ENCODE data around the gene DENND5A. TPM values are rescaled to one million over a fixed set of nuclear protein-coding genes. Genes with fewer than 3 reads are reported as not detected.
"Not testable (repeated sequence)": the region's sequence is repeated elsewhere in the genome, so short reads cannot be mapped to it uniquely, and the experiment has no call there.

DENND5A gene
- total RNA-seq, 1 experiment from 2014 or later: 72.0 TPM

- in situ Hi-C loops (cut with HindIII; ENCODE audit: low sequenced_read_pairs); DNase-seq (ENCODE audit: low spot score): not testable (repeated sequence)
These were observed 44.3 kb downstream of the DENND5A start for GRCh38 chr11:9220853-9221252.

- no peak for DNase-seq (ENCODE audit: low spot score)
- in situ Hi-C loops (cut with HindIII; ENCODE audit: low sequenced_read_pairs): no loop called here
These were observed 45.6 kb downstream of the DENND5A start for GRCh38 chr11:9219572-9219971.

- in situ Hi-C loops (cut with HindIII; ENCODE audit: low sequenced_read_pairs): no loop called here
- DNase-seq (ENCODE audit: low spot score): no peak
These were observed 46.0 kb downstream of the DENND5A start for GRCh38 chr11:9219115-9219514.

- in situ Hi-C loops (cut with HindIII; ENCODE audit: low sequenced_read_pairs): no loop called here
- DNase-seq (ENCODE audit: low spot score): no peak
These were observed 50.4 kb downstream of the DENND5A start for GRCh38 chr11:9214765-9215164.

GRCh38 chr11:9211322-9211721, 53.8 kb downstream of the DENND5A start:
- in situ Hi-C loops (cut with HindIII; ENCODE audit: low sequenced_read_pairs): no loop called here
- no peak for DNase-seq (ENCODE audit: low spot score)

GRCh38 chr11:9210922-9211320, 54.2 kb downstream of the DENND5A start:
- DNase-seq (ENCODE audit: low spot score): no peak
- in situ Hi-C loops (cut with HindIII; ENCODE audit: low sequenced_read_pairs): no loop called here

GRCh38 chr11:9210224-9210921, 54.8 kb downstream of the DENND5A start:
- no peak for DNase-seq (ENCODE audit: low spot score)

GRCh38 chr11:9209604-9210003, 55.5 kb downstream of the DENND5A start:
- in situ Hi-C loops (cut with HindIII; ENCODE audit: low sequenced_read_pairs); DNase-seq (ENCODE audit: low spot score): not testable (repeated sequence)

More at GRCh38 chr11:9210224-9210921, 54.8 kb downstream of the DENND5A start:
- in situ Hi-C loops (cut with HindIII; ENCODE audit: low sequenced_read_pairs): no loop called here

GRCh38 chr11:9208726-9209501, 56.2 kb downstream of the DENND5A start:
- peak; percentile 32 for DNase-seq (ENCODE audit: low spot score)
- in situ Hi-C loops (cut with HindIII; ENCODE audit: low sequenced_read_pairs): no loop called here

- in situ Hi-C loops (cut with HindIII; ENCODE audit: low sequenced_read_pairs): no loop called here
- no peak for DNase-seq (ENCODE audit: low spot score)
These were observed 57.9 kb downstream of the DENND5A start for GRCh38 chr11:9207229-9207628.

- in situ Hi-C loops (cut with HindIII; ENCODE audit: low sequenced_read_pairs): no loop called here
- DNase-seq (ENCODE audit: low spot score): no peak
These were observed 58.7 kb downstream of the DENND5A start for GRCh38 chr11:9206496-9206895.

GRCh38 chr11:9203691-9204311, 61.3 kb downstream of the DENND5A start:
- no peak for DNase-seq (ENCODE audit: low spot score)
- in situ Hi-C loops (cut with HindIII; ENCODE audit: low sequenced_read_pairs): no loop called here

GRCh38 chr11:9201372-9202162, 63.6 kb downstream of the DENND5A start:
- DNase-seq (ENCODE audit: low spot score): no peak

GRCh38 chr11:9200471-9200870, 64.7 kb downstream of the DENND5A start:
- no peak for DNase-seq (ENCODE audit: low spot score)
- in situ Hi-C loops (cut with HindIII; ENCODE audit: low sequenced_read_pairs): no loop called here

More at GRCh38 chr11:9201372-9202162, 63.6 kb downstream of the DENND5A start:
- in situ Hi-C loops (cut with HindIII; ENCODE audit: low sequenced_read_pairs): no loop called here

GRCh38 chr11:9193316-9193715, 71.8 kb downstream of the DENND5A start:
- DNase-seq (ENCODE audit: low spot score): no peak
- in situ Hi-C loops (cut with HindIII; ENCODE audit: low sequenced_read_pairs): no loop called here

GRCh38 chr11:9192561-9192960, 72.6 kb downstream of the DENND5A start:
- in situ Hi-C loops (cut with HindIII; ENCODE audit: low sequenced_read_pairs): no loop called here
- DNase-seq (ENCODE audit: low spot score): no peak

- in situ Hi-C loops (cut with HindIII; ENCODE audit: low sequenced_read_pairs): not testable (repeated sequence)
These were observed 74.7 kb downstream of the DENND5A start for GRCh38 chr11:9190326-9191016.

GRCh38 chr11:9188860-9189259, 76.3 kb downstream of the DENND5A start:
- DNase-seq (ENCODE audit: low spot score); in situ Hi-C loops (cut with HindIII; ENCODE audit: low sequenced_read_pairs): not testable (repeated sequence)

More at GRCh38 chr11:9190326-9191016, 74.7 kb downstream of the DENND5A start:
- DNase-seq (ENCODE audit: low spot score): not testable (repeated sequence)

GRCh38 chr11:9187616-9188015, 77.5 kb downstream of the DENND5A start:
- no peak for DNase-seq (ENCODE audit: low spot score)
- in situ Hi-C loops (cut with HindIII; ENCODE audit: low sequenced_read_pairs): no loop called here
